Muscle of leg (tissue), 11 donors: Measurements from ENCODE around the gene TMEM95. TPM values are rescaled to one million over a fixed set of nuclear protein-coding genes. Genes with fewer than 3 reads are reported as not detected.
"Not testable (repeated sequence)": the region's sequence is repeated elsewhere in the genome, so short reads cannot be mapped to it uniquely, and the experiment has no call there.

ENCODE experiments used
- DNase-seq: peaks from one replicate; pipeline ENCODE4 v3.0.0; 2013
- H3K27ac ChIP-seq: one replicate; pipeline ENCODE4 v1.5.1; 2013; ENCODE audit warnings: mild to moderate bottlenecking, low read length, control low read depth
- H3K27me3 ChIP-seq: one replicate; pipeline ENCODE4 v1.6.1; 2013; ENCODE audit warnings: low read length; ENCODE audit not compliant: control insufficient read depth, insufficient read depth
- H3K36me3 ChIP-seq: one replicate; pipeline ENCODE4 v1.6.1; 2013; ENCODE audit warnings: low read length; ENCODE audit not compliant: control insufficient read depth, insufficient read depth
- H3K4me1 ChIP-seq: one replicate; pipeline ENCODE4 v1.6.1; 2013; ENCODE audit warnings: low read length; ENCODE audit not compliant: control insufficient read depth, insufficient read depth
- H3K4me3 ChIP-seq: one replicate; pipeline ENCODE4 v1.5.1; 2013; ENCODE audit warnings: low read length, control low read depth
- H3K9me3 ChIP-seq: replicated peaks from 2 replicates; pipeline ENCODE4 v1.6.1; 2013; ENCODE audit warnings: low read depth, low read length; ENCODE audit not compliant: control insufficient read depth
- WGBS: methylation state at CpG from one replicate; pipeline ENCODE4 v1.1.5; 2013; ENCODE audit warnings: missing lambda C conversion rate; ENCODE audit not compliant: insufficient coverage; 5-methylcytosine and 5-hydroxymethylcytosine counted together
- polyA plus RNA-seq, 8 donors: library from polyadenylated mRNA; unstranded; fragments of 120-200 nt; gene quantifications; one replicate each; pipeline versions ENCODE4 v1.2.1 to v1.2.3, GENCODE V29; 2013; ENCODE audit warnings: inconsistent platforms in 1 of 8, low replicate concordance in 1 of 8; ENCODE audit not compliant: insufficient read length in 8 of 8, insufficient read depth in 1 of 8
- total RNA-seq: library from RNA; stranded (reverse); fragments of 120-200 nt; gene quantifications from one replicate; pipeline ENCODE4 v1.2.4, GENCODE V29; 2013

TMEM95 gene
- total and polyA plus RNA-seq, 9 donors: not detected

GRCh38 chr17:7332111-7332510 is 22.8 kb upstream of the TMEM95 start:
- WGBS: 32% methylated on average over 5 of the region's 7 CpGs
- H3K4me3 ChIP-seq: no peak overlapping the region
- no peak overlapping the region for H3K27ac ChIP-seq
- peaks cover 26% of the 10 kb centered on the region for H3K4me1 ChIP-seq
- peaks cover 17% of the 10 kb centered on the region for H3K27me3 ChIP-seq
- peaks cover 4% of the 10 kb centered on the region for H3K36me3 ChIP-seq
- no peaks in the 10 kb centered on the region for H3K9me3 ChIP-seq
- no peak for DNase-seq

- 47% methylated on average over 6 of the region's 14 CpGs for WGBS
- Histone ChIP-seq H3K27me3 (peaks cover 19% of the 10 kb centered on the region), H3K4me1 (peaks cover 26% of the 10 kb centered on the region)
- H3K9me3 ChIP-seq, H3K4me3 ChIP-seq, H3K36me3 ChIP-seq, H3K27ac ChIP-seq, DNase-seq: not testable (repeated sequence)
These were observed 22.3 kb upstream of the TMEM95 start for GRCh38 chr17:7332600-7333069.

DNA sequence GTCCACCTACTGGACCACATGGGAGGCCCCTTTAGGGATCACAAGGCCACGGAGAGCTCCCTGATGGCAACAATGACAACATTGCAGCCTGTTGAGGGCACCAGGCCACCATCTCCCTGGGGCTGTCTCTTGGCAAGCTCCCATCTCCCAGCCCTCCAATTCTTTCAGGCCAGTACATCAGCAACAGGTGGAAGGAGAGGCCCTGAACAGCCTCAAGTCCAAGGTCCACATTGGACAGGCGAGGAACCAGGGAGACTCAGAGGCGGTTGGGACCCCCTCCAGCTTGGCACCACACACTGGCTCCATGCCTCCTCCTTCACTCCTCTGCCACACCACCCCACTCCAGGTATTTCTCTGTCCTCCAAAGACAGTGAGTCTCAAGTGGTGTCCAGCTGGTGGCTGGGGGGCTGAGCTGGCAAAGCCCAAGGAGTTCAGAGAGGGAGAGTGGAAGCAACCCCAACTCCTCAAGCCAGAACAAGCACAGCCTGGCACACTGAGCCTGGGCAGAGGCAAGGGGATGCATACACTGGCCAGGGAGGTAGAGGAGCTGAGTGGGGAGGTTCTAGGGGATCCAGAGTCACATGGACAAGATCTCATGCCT is 19.9 kb upstream of the TMEM95 start:
- Histone ChIP-seq H3K27ac (no peak overlapping the region), H3K27me3 (peaks cover 20% of the 10 kb centered on the region), H3K4me3 (no peak overlapping the region), H3K36me3 (no peaks in the 10 kb centered on the region), H3K9me3 (no peaks in the 10 kb centered on the region), H3K4me1 (peaks cover 18% of the 10 kb centered on the region)
- DNase-seq: no peak
- WGBS: 92% methylated on average over 2 of the region's 3 CpGs

DNA sequence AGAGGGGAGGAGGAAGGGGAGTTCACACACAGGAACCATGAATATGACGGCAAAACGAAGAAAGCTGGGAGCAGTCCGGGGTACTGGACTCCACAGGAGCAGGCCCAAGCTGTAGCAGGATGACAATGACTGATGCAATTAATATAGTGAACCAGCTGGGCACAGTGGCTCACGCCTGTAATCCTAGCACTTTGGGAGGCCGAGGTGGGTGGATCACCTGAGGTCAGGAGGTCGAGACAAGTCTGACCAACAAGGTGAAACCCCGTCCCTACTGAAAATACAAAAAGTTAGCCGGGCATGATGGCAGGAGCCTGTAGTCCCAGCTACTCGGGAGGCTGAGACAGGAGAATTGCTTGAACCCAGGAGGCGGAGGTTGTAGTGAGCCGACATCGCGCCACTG is 19.2 kb upstream of the TMEM95 start:
- peaks cover 21% of the 10 kb centered on the region for H3K27me3 ChIP-seq

GRCh38 chr17:7336240-7337175 is 18.4 kb upstream of the TMEM95 start, which contains the start of gene ACAP1:
Gene ACAP1 (plus strand): TSS chr17:7336529. CDS start chr17:7336735, 206 bp downstream.
- Histone ChIP-seq H3K27me3 (peaks cover 27% of the 10 kb centered on the region), H3K4me3 (no peak within 1 kb of the TSS)

More for the DNA sequence above, 19.2 kb upstream of the TMEM95 start:
- not testable (repeated sequence) for H3K36me3 ChIP-seq, H3K27ac ChIP-seq, DNase-seq, H3K9me3 ChIP-seq, H3K4me3 ChIP-seq
- peaks cover 12% of the 10 kb centered on the region for H3K4me1 ChIP-seq
- 72% methylated on average over 9 of the region's 13 CpGs for WGBS

DNA sequence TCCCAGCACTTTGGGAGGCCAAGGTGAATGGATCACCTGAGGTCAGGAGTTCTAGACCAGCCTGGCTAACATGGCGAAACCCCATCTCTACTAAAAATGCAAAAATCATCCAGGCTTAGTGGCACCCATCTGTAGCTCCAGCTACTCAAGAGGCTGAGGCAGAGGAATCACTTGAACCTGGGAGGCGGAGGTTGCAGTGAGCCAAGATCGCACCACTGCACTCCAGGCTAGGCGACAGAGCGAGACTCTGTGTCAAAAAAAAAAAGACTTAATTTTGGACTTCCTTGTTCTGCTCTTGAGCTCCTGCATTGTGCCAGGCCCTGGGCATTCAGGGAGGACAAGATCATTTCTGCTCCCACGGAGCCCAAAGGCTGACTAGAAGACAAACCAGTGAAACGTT is 17.4 kb upstream of the TMEM95 start:
- not testable (repeated sequence) for H3K9me3 ChIP-seq, H3K27ac ChIP-seq, H3K4me3 ChIP-seq, H3K36me3 ChIP-seq, DNase-seq
- Histone ChIP-seq H3K4me1 (peaks cover 11% of the 10 kb centered on the region), H3K27me3 (peaks cover 30% of the 10 kb centered on the region)
- WGBS: 77% methylated on average over 6 of the region's 7 CpGs

More at GRCh38 chr17:7336240-7337175, 18.4 kb upstream of the TMEM95 start, which contains the start of gene ACAP1:
- Histone ChIP-seq H3K4me1 (peaks cover 11% of the 10 kb centered on the region), H3K27ac (no peak within 1 kb of the TSS), H3K9me3 (no peaks in the 10 kb centered on the region), H3K36me3 (no peaks in the 10 kb centered on the region)
- DNase-seq: no peak
- WGBS: 27% methylated on average over 6 of the region's 17 CpGs

DNA sequence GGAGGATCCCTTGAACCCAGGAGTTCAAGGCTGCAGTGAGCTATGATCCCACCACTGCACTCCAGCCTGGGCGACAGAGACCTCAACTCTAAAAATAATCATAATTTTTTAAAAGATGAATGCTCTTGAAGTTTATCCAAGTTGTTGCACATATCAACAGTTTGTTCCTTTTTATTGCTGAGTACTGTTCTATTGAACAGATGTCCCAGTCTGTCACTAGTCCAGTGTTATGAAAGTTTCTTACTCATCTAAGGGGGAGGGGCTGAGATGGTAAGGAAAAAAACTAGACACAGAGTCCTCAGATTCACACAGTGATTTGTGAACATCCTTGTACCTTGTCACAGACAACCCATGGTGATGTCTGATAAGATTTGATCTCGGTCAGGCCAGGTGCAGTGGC is 14.8 kb upstream of the TMEM95 start:
- Histone ChIP-seq H3K9me3 (no peaks in the 10 kb centered on the region), H3K36me3 (no peaks in the 10 kb centered on the region), H3K27ac (no peak overlapping the region), H3K27me3 (peaks cover 36% of the 10 kb centered on the region), H3K4me3 (no peak overlapping the region), H3K4me1 (peaks cover 5% of the 10 kb centered on the region)
- peak; percentile 16 for DNase-seq
- WGBS: 83% methylated on average over 1 of the region's 2 CpGs

DNA sequence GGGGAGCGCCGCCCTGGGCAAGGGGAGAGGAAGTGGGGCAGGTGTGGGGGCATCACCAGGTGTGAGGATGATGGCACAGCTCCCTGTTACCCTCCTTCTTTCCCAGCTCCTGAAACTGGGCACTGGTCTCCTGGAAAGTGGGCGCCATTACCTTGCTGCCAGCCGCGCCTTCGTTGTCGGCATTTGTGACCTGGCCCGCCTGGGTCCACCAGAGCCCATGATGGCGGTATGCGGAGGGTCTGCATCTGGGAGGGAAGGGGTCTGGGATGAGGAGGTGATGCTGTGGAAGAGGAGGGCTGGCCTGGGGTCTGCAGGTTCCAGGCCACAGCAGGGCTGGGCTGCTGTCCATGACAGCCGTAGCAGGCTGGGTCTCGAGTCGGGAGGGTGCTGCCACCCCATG is 13.1 kb upstream of the TMEM95 start:
- peak; percentile 7 for DNase-seq
- peaks cover 28% of the 10 kb centered on the region for H3K27me3 ChIP-seq
- no peaks in the 10 kb centered on the region for H3K9me3 ChIP-seq
- WGBS: 85% methylated on average over 6 of the region's 13 CpGs
- no peaks in the 10 kb centered on the region for H3K36me3 ChIP-seq
- H3K27ac ChIP-seq: no peak overlapping the region
- H3K4me1 ChIP-seq: peaks cover under 1% of the 10 kb centered on the region
- no peak overlapping the region for H3K4me3 ChIP-seq

GRCh38 chr17:7343250-7343649 is 11.7 kb upstream of the TMEM95 start:
- H3K4me3 ChIP-seq: no peak overlapping the region
- peaks cover 24% of the 10 kb centered on the region for H3K27me3 ChIP-seq
- no peaks in the 10 kb centered on the region for H3K9me3 ChIP-seq
- no peak overlapping the region for H3K27ac ChIP-seq
- H3K36me3 ChIP-seq: no peaks in the 10 kb centered on the region
- peaks cover 12% of the 10 kb centered on the region for H3K4me1 ChIP-seq
- 73% methylated on average over 15 of the region's 15 CpGs for WGBS
- DNase-seq: peak; percentile 4
